Thyroid gland (tissue), 4 donors: ENCODE results near the gene MORN1.

Source experiments
- POLR2A ChIP-seq, 2 donors: fragments of 450-650 bp; IDR thresholded peaks; one replicate each; pipeline ENCODE4 v1.6.1; 2017; ENCODE audit warnings: antibody characterized with exemption in 2 of 2, mild to moderate bottlenecking in 2 of 2, moderate library complexity in 1 of 2
- TF ChIP-seq, protein P1 (sequence below), 6 experiments: fragments of 200-600 bp in 3 of 6; fragments of 450-650 bp in 3 of 6; sonication (generic) in 3 of 6; IDR thresholded peaks; one replicate each; pipeline ENCODE4 v1.5.1; 2016 to 2019; ENCODE audit warnings: antibody characterized with exemption in 6 of 6, mild to moderate bottlenecking in 2 of 6, inconsistent platforms in 1 of 6, moderate library complexity in 1 of 6

DNA sequence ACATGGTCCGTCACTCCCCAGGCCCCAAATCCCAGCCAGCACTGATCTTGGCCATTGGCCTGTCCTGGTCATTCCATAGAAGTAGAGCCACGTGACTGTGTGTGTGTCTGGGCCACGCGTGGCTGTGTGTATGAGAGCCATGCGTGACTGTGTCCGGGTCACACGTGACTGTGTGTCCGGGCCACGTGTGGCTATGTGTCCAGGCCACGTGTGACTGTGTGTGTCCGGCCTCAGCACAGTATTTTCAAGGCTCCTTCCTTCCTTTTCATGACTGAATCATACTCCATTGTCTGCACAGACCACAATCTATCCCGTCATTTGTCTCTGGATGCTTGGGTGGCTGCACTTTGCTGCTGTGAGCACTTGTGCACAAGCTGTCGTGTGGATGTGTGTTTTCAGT, 95.8 kb downstream of the MORN1 start:
- TF ChIP-seq POLR2A (IDR thresholded peaks at IDR 0.05) = no peak
- TF ChIP-seq, protein P1, sequence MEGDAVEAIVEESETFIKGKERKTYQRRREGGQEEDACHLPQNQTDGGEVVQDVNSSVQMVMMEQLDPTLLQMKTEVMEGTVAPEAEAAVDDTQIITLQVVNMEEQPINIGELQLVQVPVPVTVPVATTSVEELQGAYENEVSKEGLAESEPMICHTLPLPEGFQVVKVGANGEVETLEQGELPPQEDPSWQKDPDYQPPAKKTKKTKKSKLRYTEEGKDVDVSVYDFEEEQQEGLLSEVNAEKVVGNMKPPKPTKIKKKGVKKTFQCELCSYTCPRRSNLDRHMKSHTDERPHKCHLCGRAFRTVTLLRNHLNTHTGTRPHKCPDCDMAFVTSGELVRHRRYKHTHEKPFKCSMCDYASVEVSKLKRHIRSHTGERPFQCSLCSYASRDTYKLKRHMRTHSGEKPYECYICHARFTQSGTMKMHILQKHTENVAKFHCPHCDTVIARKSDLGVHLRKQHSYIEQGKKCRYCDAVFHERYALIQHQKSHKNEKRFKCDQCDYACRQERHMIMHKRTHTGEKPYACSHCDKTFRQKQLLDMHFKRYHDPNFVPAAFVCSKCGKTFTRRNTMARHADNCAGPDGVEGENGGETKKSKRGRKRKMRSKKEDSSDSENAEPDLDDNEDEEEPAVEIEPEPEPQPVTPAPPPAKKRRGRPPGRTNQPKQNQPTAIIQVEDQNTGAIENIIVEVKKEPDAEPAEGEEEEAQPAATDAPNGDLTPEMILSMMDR (IDR thresholded peaks at IDR 0.05) = no peak
